Uterus (tissue), 4 donors: ENCODE results near the gene TFAP2B. TPM values are rescaled to one million over a fixed set of nuclear protein-coding genes. Genes with fewer than 3 reads are reported as not detected.

Experiments used
- DNase-seq, 2 donors: peaks; one replicate each; pipeline ENCODE4 v3.0.0-alpha.2; 2019 to 2020
- H3K27ac ChIP-seq, 2 donors: fragments of 200-600 bp; sonication (generic); 1 replicate in 1 of 2; 2 replicates in 1 of 2; pipeline ENCODE4 v1.5.1; 2016 to 2018
- H3K27me3 ChIP-seq, 2 donors: fragments of 200-600 bp; sonication (generic); one replicate each; pipeline ENCODE4 v1.5.1; 2018 to 2019; ENCODE audit warnings: control low read depth in 1 of 2
- H3K36me3 ChIP-seq, 2 donors: fragments of 200-600 bp; sonication (generic); one replicate each; pipeline ENCODE4 v1.5.1; 2019; ENCODE audit warnings: control low read depth in 1 of 2
- H3K4me1 ChIP-seq, 2 donors: fragments of 200-600 bp; sonication (generic); one replicate each; pipeline ENCODE4 v1.5.1; 2018 to 2019; ENCODE audit warnings: control low read depth in 1 of 2
- H3K4me3 ChIP-seq, 2 donors: fragments of 200-600 bp; sonication (generic); 1 replicate in 1 of 2; 2 replicates in 1 of 2; pipeline ENCODE4 v1.5.1; 2018 to 2019; ENCODE audit warnings: mild to moderate bottlenecking in 1 of 2
- H3K9me3 ChIP-seq, 2 donors: fragments of 200-600 bp; sonication (generic); one replicate each; pipeline ENCODE4 v1.5.1; 2019; ENCODE audit warnings: control low read depth in 1 of 2
- CTCF ChIP-seq, 4 experiments: fragments of 200-600 bp in 2 of 4; fragments of 450-650 bp in 2 of 4; sonication (generic) in 2 of 4; IDR thresholded peaks; one replicate each; pipeline ENCODE4 v1.5.1; 2016 to 2019; ENCODE audit warnings: antibody characterized with exemption in 4 of 4, mild to moderate bottlenecking in 2 of 4, moderate library complexity in 1 of 4
- POLR2A ChIP-seq, 2 donors: fragments of 450-650 bp; IDR thresholded peaks; one replicate each; pipeline ENCODE4 v1.6.1; 2016; ENCODE audit warnings: antibody characterized with exemption in 2 of 2, mild to moderate bottlenecking in 1 of 2, moderate library complexity in 1 of 2
- intact Hi-C: fragments of 100-400 bp; cut with DNase I; formaldehyde crosslinking; loops from one replicate; pipeline ENCODE4 v1.15.1; 2023; ENCODE audit warnings: low total_unique reads
- total RNA-seq, 4 donors: library from RNA; depleted of rRNA in 3 of 4; stranded (reverse); fragments of >200 nt in 3 of 4; gene quantifications; one replicate each; pipeline versions ENCODE4 v1.1.0 to v1.2.4, GENCODE V29; 2014 to 2023
- donor health status: DM: yes; HTN: yes; CAD: no.

The TFAP2B gene
- total RNA-seq, 4 donors from 2014 or later = 0.41 TPM; not detected in 3

DNA sequence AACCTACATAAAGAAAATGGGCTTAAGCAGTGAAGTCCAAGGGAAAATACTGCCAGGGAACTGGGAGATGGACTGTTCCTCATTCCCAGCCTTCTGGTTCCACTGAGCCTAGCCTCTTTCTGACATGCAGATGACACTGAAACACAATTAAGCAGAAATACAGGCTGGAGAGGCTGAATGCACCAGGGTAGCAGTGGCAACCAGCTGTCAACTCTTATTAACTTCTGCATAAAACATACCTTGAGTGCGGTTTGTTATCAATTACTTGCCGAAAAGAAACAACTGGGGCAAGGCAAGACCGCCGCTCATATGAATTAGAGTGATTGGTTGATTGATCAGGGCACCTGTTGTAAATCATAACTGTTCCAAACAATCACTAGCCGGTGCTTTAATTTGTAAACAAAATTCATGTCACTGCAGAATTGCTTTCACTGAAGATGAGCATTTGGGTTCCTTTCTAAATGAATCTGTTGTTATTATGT, 16.3 kb downstream of the TFAP2B start:
- Histone ChIP-seq H3K4me1 (no peaks in the 10 kb centered on the region), H3K27ac (no peak overlapping the region), H3K9me3 (no peaks in the 10 kb centered on the region), H3K4me3 (no peak overlapping the region), H3K36me3 (no peaks in the 10 kb centered on the region), H3K27me3 (peaks cover 0 to 44% of the 10 kb centered on the region in 2 donors)
- DNase-seq = no peak
- TF ChIP-seq CTCF (IDR thresholded peaks at IDR 0.05) = no peak
- no peak for TF ChIP-seq POLR2A (IDR thresholded peaks at IDR 0.05)
- intact Hi-C loops = no loop called here

DNA sequence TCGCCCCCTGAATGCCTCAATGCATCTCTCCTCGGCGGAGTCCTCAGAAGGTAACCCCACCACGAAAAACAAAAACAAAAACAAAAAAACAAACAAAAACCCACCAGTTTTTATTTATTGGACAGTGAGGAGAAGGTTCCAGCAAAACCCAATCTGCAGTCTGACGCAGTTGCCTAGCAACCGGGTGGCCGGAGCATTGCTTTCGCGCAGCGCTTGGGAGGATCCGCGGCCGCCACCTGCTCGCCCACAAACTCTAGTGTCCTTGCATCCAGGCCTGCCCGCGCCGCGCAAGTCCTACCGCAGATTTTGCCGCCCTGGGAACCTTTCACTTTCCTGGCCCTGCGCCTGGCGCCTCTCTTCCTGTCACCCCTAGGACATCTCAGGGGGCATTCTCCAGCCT, 17.6 kb downstream of the TFAP2B start:
- Histone ChIP-seq H3K4me3 (no peak overlapping the region), H3K36me3 (no peaks in the 10 kb centered on the region), H3K9me3 (no peaks in the 10 kb centered on the region), H3K27me3 (peaks cover 0 to 54% of the 10 kb centered on the region in 2 donors), H3K4me1 (no peaks in the 10 kb centered on the region), H3K27ac (no peak overlapping the region)
- intact Hi-C loops = no loop called here
- no peak for DNase-seq
- no peak for TF ChIP-seq POLR2A (IDR thresholded peaks at IDR 0.05)
- no peak for TF ChIP-seq CTCF (IDR thresholded peaks at IDR 0.05)

DNA sequence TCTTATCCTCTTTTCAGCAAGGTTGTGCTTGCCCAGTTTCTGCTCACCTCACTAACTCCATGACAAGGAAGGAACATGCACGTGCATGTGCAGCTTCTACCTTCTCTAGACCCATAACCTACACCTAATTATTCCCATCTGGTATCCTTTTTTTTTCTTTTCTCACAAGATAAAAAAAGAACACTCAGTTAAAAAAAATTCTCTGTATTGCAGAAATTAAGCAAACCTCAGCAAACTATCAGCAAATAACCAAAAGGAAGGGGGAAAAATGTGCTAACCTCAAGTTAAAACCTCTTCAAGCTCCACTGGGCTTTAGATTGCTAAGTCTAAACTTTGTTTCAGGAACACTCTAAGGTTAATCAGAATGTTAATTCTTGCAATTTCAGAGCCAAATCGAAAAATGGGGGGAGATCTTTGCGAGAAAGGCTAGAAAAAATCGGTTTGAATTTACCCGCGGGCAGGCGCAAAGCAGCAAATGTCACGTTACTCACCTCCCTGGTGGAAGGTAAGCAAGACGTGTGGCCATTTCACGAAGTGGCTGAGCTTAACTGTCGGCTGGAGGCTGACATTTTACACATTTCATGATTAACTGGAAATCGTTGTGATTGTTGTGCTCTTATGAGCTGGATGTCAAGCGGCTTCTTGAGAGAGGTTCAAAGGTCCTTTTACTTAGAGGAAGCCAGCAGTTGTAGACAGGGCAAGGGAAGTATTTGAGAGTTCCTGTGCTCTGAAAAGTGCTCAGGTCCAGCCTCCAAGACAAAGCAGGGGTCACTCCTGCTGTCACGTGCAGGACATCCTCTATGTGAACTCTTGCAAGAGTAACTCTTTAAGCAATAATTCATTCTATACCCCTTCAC, 19.1 kb downstream of the TFAP2B start:
- intact Hi-C loops = no loop called here
- H3K27ac ChIP-seq = no peak overlapping the region
- H3K27me3 ChIP-seq = peaks cover 0 to 55% of the 10 kb centered on the region in 2 donors
- TF ChIP-seq CTCF (IDR thresholded peaks at IDR 0.05) (no peak), POLR2A (IDR thresholded peaks at IDR 0.05) (no peak)
- H3K4me3 ChIP-seq = no peak overlapping the region
- no peaks in the 10 kb centered on the region for H3K9me3 ChIP-seq
- DNase-seq = no peak
- H3K36me3 ChIP-seq = no peaks in the 10 kb centered on the region
- no peaks in the 10 kb centered on the region for H3K4me1 ChIP-seq

- no peak overlapping the region for H3K4me3 ChIP-seq
- peaks cover 0 to 76% of the 10 kb centered on the region in 2 donors for H3K27me3 ChIP-seq
- no peak for TF ChIP-seq POLR2A (IDR thresholded peaks at IDR 0.05)
- TF ChIP-seq CTCF (IDR thresholded peaks at IDR 0.05) = no peak
- no peaks in the 10 kb centered on the region for H3K9me3 ChIP-seq
- H3K27ac ChIP-seq = no peak overlapping the region
- no peak for DNase-seq
- intact Hi-C loops = no loop called here
- no peaks in the 10 kb centered on the region for H3K4me1 ChIP-seq
- H3K36me3 ChIP-seq = no peaks in the 10 kb centered on the region
These were observed 21.6 kb downstream of the TFAP2B start for GRCh38 chr6:50840112-50840810.

DNA sequence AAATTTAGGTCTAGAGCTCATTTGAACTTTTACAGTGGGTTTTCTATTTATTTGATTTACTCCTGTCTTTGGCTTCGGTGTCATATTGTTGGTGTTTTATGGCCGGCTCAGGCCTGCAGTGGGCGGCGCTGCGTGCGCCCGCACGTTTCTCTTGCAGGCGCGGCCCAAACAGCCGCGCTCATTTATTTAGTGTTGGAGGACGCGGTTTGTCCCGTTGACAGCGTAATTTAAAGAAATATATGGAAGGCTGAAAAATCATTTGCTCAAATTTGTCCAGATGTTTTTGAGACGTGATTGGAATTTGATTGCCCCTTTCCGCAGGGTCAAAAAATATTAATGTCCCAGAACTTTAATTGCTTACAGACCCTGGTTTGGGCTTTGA, 22.1 kb downstream of the TFAP2B start:
- no peak for DNase-seq
- H3K4me1 ChIP-seq = no peaks in the 10 kb centered on the region
- H3K4me3 ChIP-seq = no peak overlapping the region
- H3K27ac ChIP-seq = no peak overlapping the region
- peaks cover 0 to 80% of the 10 kb centered on the region in 2 donors for H3K27me3 ChIP-seq
- no peaks in the 10 kb centered on the region for H3K36me3 ChIP-seq
- intact Hi-C loops = no loop called here
- no peaks in the 10 kb centered on the region for H3K9me3 ChIP-seq
- TF ChIP-seq POLR2A (IDR thresholded peaks at IDR 0.05) = no peak
- no peak for TF ChIP-seq CTCF (IDR thresholded peaks at IDR 0.05)
